ENCODE results near the gene CERS4.
"Not testable (repeated sequence)": the region's sequence is repeated elsewhere in the genome, so short reads cannot be mapped to it uniquely, and the experiment has no call there.

Gene CERS4

GRCh38 chr19:8220481-8220880 lies 11.3 kb downstream of the CERS4 start:
- Mint-ChIP-seq H3K4me1 (peaks cover 2% of the 10 kb centered on the region), H3K4me3 (no peak overlapping the region), H3K36me3 (ENCODE audit: low read depth) (peaks cover 3% of the 10 kb centered on the region), H3K9me3 (no peaks in the 10 kb centered on the region), H3K27ac (no peak overlapping the region), H3K27me3 (no peaks in the 10 kb centered on the region)
- no peak for DNase-seq
- ATAC-seq = no peak

- H3K4me1 Mint-ChIP-seq = peaks cover 2% of the 10 kb centered on the region
- no peak overlapping the region for H3K27ac Mint-ChIP-seq
- DNase-seq (no peak), ATAC-seq (no peak)
- no peaks in the 10 kb centered on the region for H3K27me3 Mint-ChIP-seq
- H3K4me3 Mint-ChIP-seq = no peak overlapping the region
- no peaks in the 10 kb centered on the region for H3K9me3 Mint-ChIP-seq
- peaks cover 3% of the 10 kb centered on the region for H3K36me3 Mint-ChIP-seq (ENCODE audit: low read depth)
Measured at GRCh38 chr19:8221161-8221560, 12.0 kb downstream of the CERS4 start.

DNA sequence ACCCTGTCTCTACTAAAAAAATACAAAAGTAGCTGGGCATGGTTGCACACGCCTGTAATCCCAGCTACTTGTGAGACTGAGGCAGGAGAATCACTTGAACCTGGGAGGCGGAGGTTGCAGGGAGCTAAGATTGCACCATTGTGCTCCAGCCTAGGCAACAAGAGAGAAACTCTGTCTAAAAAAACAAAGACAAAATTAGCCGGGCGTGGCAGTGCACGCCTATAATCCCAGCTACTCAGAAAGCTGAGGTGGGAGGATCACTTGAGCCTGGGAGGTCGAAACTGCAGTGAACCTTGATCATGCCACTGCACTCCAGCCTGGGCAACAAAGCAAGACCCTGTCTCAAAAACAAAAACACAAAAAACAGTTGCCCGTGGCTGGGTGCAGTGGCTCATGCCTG lies 14.3 kb downstream of the CERS4 start:
- H3K9me3 Mint-ChIP-seq; H3K4me1 Mint-ChIP-seq; H3K27ac Mint-ChIP-seq; H3K27me3 Mint-ChIP-seq; DNase-seq; ATAC-seq; H3K36me3 Mint-ChIP-seq (ENCODE audit: low read depth); H3K4me3 Mint-ChIP-seq: not testable (repeated sequence)

GRCh38 chr19:8224394-8225145 lies 15.4 kb downstream of the CERS4 start:
- Mint-ChIP-seq H3K4me1 (peaks cover 4% of the 10 kb centered on the region), H3K27me3 (no peaks in the 10 kb centered on the region), H3K9me3 (no peaks in the 10 kb centered on the region), H3K27ac (no peak overlapping the region), H3K4me3 (no peak overlapping the region), H3K36me3 (ENCODE audit: low read depth) (peaks cover 2% of the 10 kb centered on the region)
- ATAC-seq (no peak), DNase-seq (no peak)

DNA sequence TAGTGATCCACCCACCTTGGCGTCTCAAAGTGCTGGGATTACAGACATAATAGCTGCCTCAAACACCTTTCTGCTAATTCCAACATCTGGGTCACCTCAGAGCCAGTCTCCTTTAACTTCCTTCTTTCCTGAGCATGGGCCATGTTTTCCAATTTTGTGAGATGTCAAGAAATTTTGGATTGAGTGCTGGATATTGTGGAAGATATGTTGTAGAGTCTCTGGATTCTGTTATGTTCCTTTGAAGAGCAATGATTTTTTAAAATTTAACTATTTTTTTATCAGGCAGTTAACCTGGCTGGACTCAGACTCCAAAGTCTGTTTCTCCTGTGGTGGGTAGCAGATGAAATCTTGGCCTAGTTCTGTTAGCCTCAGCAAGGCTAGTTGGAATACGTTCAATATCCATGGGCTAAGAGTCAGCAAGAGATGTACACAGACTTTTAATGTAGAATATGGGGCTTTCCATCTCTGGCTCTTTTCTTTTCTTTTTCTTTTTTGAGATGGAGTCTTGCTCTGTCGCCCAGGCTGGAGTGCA lies 22.0 kb downstream of the CERS4 start:
- Mint-ChIP-seq H3K27me3 (no peaks in the 10 kb centered on the region), H3K36me3 (ENCODE audit: low read depth) (peaks cover 17% of the 10 kb centered on the region), H3K4me1 (peaks cover 2% of the 10 kb centered on the region), H3K27ac (no peak overlapping the region), H3K9me3 (peaks cover 4% of the 10 kb centered on the region), H3K4me3 (no peak overlapping the region)
- no peak for DNase-seq
- ATAC-seq = no peak

DNA sequence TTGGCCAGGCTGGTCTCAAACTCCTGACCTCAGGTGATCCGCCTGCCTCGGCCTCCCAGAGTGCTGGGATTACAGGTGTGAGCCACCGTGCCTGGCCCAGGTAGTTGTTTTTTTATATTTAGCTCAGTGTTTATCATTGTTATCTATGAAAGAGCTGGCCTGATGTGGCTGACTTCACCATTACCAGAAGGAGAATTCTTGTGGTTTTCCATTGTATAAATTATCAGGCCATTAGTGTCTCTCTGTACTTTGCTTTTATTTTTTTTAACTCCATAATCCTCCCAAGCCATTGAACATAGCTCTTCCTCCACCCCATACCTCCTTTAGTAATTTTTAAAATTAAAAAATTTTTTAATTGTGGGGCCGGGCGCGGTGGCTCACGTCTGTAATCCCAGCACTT lies 24.2 kb downstream of the CERS4 start:
- no peak overlapping the region for H3K27ac Mint-ChIP-seq
- no peak overlapping the region for H3K4me3 Mint-ChIP-seq
- peaks cover 4% of the 10 kb centered on the region for H3K9me3 Mint-ChIP-seq
- ATAC-seq = no peak
- peaks cover 14% of the 10 kb centered on the region for H3K36me3 Mint-ChIP-seq (ENCODE audit: low read depth)
- H3K4me1 Mint-ChIP-seq = no peaks in the 10 kb centered on the region
- no peaks in the 10 kb centered on the region for H3K27me3 Mint-ChIP-seq
- DNase-seq = no peak

DNA sequence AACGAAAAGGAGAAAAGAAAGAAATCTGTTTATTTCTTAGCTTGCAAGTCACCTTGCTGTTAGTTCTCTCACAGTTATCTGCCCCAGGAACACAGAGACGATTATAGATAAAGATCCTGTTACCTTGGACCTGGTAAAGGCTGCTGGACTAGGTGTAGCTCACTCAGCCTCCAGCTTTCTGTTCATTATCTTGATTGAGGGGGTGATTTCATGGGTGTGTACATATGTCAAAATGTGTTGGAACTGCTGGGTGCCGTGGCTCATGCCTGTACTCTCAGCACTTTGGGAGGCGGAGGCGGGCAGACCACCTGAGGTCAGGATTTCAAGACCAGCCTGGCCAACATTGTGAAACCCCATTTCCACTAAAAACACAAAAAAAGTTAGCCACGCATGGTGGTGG lies 27.9 kb downstream of the CERS4 start:
- peaks cover 11% of the 10 kb centered on the region for H3K36me3 Mint-ChIP-seq (ENCODE audit: low read depth)

GRCh38 chr19:8238251-8238650 lies 29.1 kb downstream of the CERS4 start:
- peaks cover 17% of the 10 kb centered on the region for H3K36me3 Mint-ChIP-seq (ENCODE audit: low read depth)
- H3K4me1 Mint-ChIP-seq = peaks cover 17% of the 10 kb centered on the region
- H3K4me3 Mint-ChIP-seq = no peak overlapping the region
- H3K27ac Mint-ChIP-seq = no peak overlapping the region
- H3K27me3 Mint-ChIP-seq = no peaks in the 10 kb centered on the region
- DNase-seq (no peak), ATAC-seq (no peak)
- peaks cover 4% of the 10 kb centered on the region for H3K9me3 Mint-ChIP-seq

More for the DNA sequence above, 27.9 kb downstream of the CERS4 start:
- peaks cover 17% of the 10 kb centered on the region for H3K4me1 Mint-ChIP-seq
- DNase-seq = no peak
- H3K9me3 Mint-ChIP-seq = no peaks in the 10 kb centered on the region
- H3K27me3 Mint-ChIP-seq = no peaks in the 10 kb centered on the region
- no peak overlapping the region for H3K4me3 Mint-ChIP-seq
- ATAC-seq = no peak
- H3K27ac Mint-ChIP-seq = no peak overlapping the region

- Mint-ChIP-seq H3K9me3 (peaks cover 4% of the 10 kb centered on the region), H3K27me3 (no peaks in the 10 kb centered on the region), H3K27ac (no peak overlapping the region), H3K4me3 (no peak overlapping the region), H3K36me3 (ENCODE audit: low read depth) (peaks cover 22% of the 10 kb centered on the region), H3K4me1 (peaks cover 17% of the 10 kb centered on the region)
- DNase-seq (no peak), ATAC-seq (no peak)
Measured at GRCh38 chr19:8239528-8240273, 30.5 kb downstream of the CERS4 start.

DNA sequence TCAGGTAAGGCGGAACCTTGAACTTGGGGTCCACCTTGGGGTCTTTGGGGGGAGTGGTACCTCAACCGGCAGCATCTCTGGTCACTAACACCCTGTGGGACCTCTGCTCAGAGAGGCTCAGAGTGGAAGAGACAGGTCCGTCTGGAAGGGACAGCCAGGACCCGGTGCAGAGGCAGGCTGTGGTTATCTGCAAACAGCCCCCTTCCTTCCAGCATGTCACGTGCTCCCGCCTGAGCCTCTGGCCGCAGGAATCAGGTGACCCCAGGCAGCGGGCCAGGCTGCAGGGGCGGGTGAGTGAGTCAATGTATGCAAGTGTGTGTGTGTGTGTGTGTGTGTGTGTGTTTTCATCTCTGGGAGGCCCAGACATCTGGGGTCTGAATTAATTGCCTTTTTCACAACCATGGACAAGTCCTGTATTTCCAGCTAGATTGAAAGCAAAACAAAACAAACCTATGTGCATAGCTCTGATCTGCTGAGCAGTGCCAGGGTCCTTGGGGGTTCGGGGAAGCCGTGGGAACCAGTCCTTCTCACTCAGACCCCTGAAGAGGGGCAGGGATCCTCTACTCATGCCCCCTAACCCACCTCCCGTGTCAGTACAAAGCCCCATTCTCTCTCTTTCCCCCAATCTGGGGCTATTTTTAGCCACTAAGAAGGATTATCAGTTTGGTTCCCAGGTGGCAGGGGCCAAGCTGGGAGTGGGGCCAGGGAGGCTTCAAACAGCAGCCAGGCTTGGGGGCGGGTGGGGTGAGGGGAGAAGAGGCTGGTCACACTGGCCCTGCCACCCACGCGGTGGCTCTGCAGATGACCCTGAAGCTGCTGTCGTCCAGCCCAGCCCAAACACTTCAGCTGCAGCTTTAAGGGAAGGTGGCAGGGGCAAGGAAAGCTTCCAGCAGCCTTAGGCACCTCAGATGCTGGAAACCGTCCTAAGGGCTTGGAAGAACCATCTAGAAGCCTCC lies 31.4 kb downstream of the CERS4 start:
- Mint-ChIP-seq H3K36me3 (ENCODE audit: low read depth) (peaks cover 22% of the 10 kb centered on the region), H3K9me3 (peaks cover 4% of the 10 kb centered on the region), H3K27me3 (no peaks in the 10 kb centered on the region), H3K4me1 (peaks cover 17% of the 10 kb centered on the region), H3K27ac (no peak overlapping the region), H3K4me3 (no peak overlapping the region)
- peak; percentile 64 for DNase-seq
- ATAC-seq = peak; percentile 73

- Mint-ChIP-seq H3K36me3 (ENCODE audit: low read depth) (peaks cover 22% of the 10 kb centered on the region), H3K4me3 (no peak overlapping the region), H3K9me3 (peaks cover 4% of the 10 kb centered on the region), H3K27ac (no peak overlapping the region), H3K27me3 (no peaks in the 10 kb centered on the region), H3K4me1 (peaks cover 17% of the 10 kb centered on the region)
- ATAC-seq = no peak
- no peak for DNase-seq
Measured at GRCh38 chr19:8241646-8242045, 32.5 kb downstream of the CERS4 start.

DNA sequence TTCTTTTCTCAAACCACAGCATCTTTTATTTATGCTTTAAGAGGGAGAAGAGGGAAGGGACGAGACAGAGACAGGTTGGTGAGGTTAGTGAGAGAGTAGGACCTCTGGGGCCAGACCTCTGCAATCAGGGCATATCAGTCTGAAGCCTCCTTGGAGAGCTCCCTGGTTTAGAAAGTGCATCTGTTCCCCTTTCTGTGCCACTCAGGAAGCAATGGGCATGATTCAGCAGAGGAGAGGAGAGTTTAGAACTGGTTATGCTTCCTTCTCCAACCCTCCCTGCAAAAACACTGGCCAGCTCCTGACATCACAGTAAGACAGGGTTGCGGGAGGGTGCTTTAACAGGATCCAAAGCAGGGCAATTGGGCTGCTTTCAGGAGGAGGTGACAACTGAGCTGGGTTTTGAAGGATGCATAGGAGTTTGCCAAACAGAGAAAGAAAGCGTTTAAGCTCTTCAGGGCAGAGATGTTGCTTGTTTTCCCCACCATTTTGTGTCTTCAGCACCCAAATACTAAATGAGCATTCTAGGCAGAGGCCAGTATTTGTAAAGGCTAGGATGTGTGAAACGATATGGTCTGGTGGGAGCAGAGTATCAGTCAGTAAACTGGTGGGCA lies 33.1 kb downstream of the CERS4 start:
- no peak overlapping the region for H3K27ac Mint-ChIP-seq
- no peak for ATAC-seq

GRCh38 chr19:8243146-8243545 lies 34.0 kb downstream of the CERS4 start:
- peaks cover 4% of the 10 kb centered on the region for H3K9me3 Mint-ChIP-seq

More for the DNA sequence above, 33.1 kb downstream of the CERS4 start:
- Mint-ChIP-seq H3K9me3 (peaks cover 4% of the 10 kb centered on the region), H3K36me3 (ENCODE audit: low read depth) (peaks cover 22% of the 10 kb centered on the region), H3K27me3 (no peaks in the 10 kb centered on the region), H3K4me3 (no peak overlapping the region), H3K4me1 (peaks cover 17% of the 10 kb centered on the region)
- DNase-seq = no peak

GRCh38 chr19:8244442-8244841 lies 35.3 kb downstream of the CERS4 start:
- ATAC-seq (no peak), DNase-seq (no peak)
- peaks cover 31% of the 10 kb centered on the region for H3K36me3 Mint-ChIP-seq (ENCODE audit: low read depth)
- H3K27ac Mint-ChIP-seq = no peak overlapping the region
- peaks cover 16% of the 10 kb centered on the region for H3K4me1 Mint-ChIP-seq
- peaks cover 4% of the 10 kb centered on the region for H3K9me3 Mint-ChIP-seq
- H3K27me3 Mint-ChIP-seq = no peaks in the 10 kb centered on the region
- H3K4me3 Mint-ChIP-seq = no peak overlapping the region

More at GRCh38 chr19:8243146-8243545, 34.0 kb downstream of the CERS4 start:
- Mint-ChIP-seq H3K27me3 (no peaks in the 10 kb centered on the region), H3K27ac (no peak overlapping the region), H3K36me3 (ENCODE audit: low read depth) (peaks cover 24% of the 10 kb centered on the region), H3K4me1 (peaks cover 17% of the 10 kb centered on the region), H3K4me3 (no peak overlapping the region)
- no peak for DNase-seq
- no peak for ATAC-seq

All from activated naive CD8-positive, alpha-beta T cell treated with anti-CD3 and anti-CD28 coated beads, Interleukin-2, amount 50 U/mL, for 24 hours (primary cell).